Lower lobe of right lung (tissue), 2 donors: ENCODE data around the gene WDR36. TPM values are rescaled to one million over a fixed set of nuclear protein-coding genes. Genes with fewer than 3 reads are reported as not detected.

Experiments
- ATAC-seq, 2 donors: fragments of 200-7000 bp; cut with Tn5 transposase; one replicate each; pipeline ENCODE4 v1.9.1; 2020 to 2022; ENCODE audit warnings: mild to moderate bottlenecking in 2 of 2, moderate library complexity in 2 of 2
- DNase-seq: peaks from one replicate; pipeline ENCODE4 v3.0.0-alpha.2; 2020
- H3K27ac ChIP-seq: fragments of 200-600 bp; one replicate; pipeline ENCODE4 v1.8.0; 2022
- H3K27me3 ChIP-seq: fragments of 200-600 bp; one replicate; pipeline ENCODE4 v1.8.0; 2022; ENCODE audit warnings: low read depth
- H3K36me3 ChIP-seq: fragments of 200-600 bp; one replicate; pipeline ENCODE4 v1.8.0; 2022; ENCODE audit warnings: mild to moderate bottlenecking
- H3K4me1 ChIP-seq: fragments of 200-600 bp; one replicate; pipeline ENCODE4 v1.8.0; 2022
- H3K4me3 ChIP-seq: fragments of 200-600 bp; one replicate; pipeline ENCODE4 v1.8.0; 2022; ENCODE audit warnings: mild to moderate bottlenecking
- H3K9me3 ChIP-seq: fragments of 200-600 bp; one replicate; pipeline ENCODE4 v1.8.0; 2022
- intact Hi-C: fragments of 100-400 bp; cut with DNase I; formaldehyde crosslinking; loops from one replicate; pipeline ENCODE4 v1.11.0; 2022
- total RNA-seq: library from RNA; stranded (reverse); fragmentation: NEBNext Ultra II Directional; extraction: Animal tissue kit (Norgen Biotek cat#: 25700); gene quantifications from one replicate; pipeline ENCODE4 v1.2.1, GENCODE V29; 2021
- TF ChIP-seq, protein P1 (sequence below): fragments of 200-600 bp; IDR thresholded peaks from one replicate; pipeline ENCODE4 v1.8.0; 2022; ENCODE audit warnings: antibody characterized with exemption, mild to moderate bottlenecking
- donor health status: DM: no; HTN: yes; CAD: no; lungs with severe emphysema.

The WDR36 gene
- total RNA-seq, 1 donor from 2014 or later: 27.7 TPM

DNA sequence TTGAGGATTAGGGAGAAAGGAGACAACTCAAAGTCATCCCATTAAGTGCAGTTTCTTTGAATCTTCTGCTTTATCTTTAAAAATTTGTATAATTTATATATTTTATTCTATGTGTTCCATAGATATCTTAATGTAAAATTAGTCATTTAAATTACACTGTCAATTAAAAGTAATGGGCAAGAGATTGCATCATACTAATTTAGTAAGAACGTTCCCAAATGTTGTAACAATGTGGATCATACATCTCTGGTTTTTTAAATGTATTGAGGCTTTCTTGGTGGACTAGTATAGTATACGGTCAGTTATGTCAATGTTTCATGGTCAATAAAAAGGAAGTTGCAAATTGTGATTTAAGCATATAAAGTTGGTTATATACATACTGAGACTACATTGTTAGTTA, 14.5 kb upstream of the WDR36 start:
- no peaks in the 10 kb centered on the region for H3K27me3 ChIP-seq
- no peaks in the 10 kb centered on the region for H3K9me3 ChIP-seq
- TF ChIP-seq, protein P1, sequence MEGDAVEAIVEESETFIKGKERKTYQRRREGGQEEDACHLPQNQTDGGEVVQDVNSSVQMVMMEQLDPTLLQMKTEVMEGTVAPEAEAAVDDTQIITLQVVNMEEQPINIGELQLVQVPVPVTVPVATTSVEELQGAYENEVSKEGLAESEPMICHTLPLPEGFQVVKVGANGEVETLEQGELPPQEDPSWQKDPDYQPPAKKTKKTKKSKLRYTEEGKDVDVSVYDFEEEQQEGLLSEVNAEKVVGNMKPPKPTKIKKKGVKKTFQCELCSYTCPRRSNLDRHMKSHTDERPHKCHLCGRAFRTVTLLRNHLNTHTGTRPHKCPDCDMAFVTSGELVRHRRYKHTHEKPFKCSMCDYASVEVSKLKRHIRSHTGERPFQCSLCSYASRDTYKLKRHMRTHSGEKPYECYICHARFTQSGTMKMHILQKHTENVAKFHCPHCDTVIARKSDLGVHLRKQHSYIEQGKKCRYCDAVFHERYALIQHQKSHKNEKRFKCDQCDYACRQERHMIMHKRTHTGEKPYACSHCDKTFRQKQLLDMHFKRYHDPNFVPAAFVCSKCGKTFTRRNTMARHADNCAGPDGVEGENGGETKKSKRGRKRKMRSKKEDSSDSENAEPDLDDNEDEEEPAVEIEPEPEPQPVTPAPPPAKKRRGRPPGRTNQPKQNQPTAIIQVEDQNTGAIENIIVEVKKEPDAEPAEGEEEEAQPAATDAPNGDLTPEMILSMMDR: no peak
- no peaks in the 10 kb centered on the region for H3K36me3 ChIP-seq
- H3K4me1 ChIP-seq: peaks cover 16% of the 10 kb centered on the region
- H3K27ac ChIP-seq: no peak overlapping the region
- H3K4me3 ChIP-seq: no peak overlapping the region
- DNase-seq: no peak
- ATAC-seq: no peak
- intact Hi-C loops: no loop called here

DNA sequence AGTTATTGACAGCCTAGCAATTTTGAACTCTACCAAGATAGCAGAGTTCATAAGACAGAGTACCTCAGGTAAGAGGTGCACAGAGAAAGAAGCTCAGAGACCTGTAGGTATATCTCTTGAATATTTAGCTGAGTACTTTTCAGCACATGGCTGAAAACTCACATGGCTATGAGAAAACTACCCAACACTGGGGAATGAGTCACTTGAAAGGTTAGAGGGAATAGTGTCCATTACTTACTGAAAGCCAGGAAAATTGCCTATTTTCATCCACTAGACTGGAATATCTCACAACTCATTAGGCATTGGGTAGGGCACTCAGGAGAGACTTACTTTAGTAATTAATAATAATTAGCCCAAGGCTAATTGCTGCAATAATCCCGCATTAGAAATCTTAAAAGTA, 12.3 kb upstream of the WDR36 start:
- intact Hi-C loops: no loop called here
- Histone ChIP-seq H3K27ac (no peak overlapping the region), H3K9me3 (no peaks in the 10 kb centered on the region), H3K4me1 (peaks cover 8% of the 10 kb centered on the region), H3K4me3 (no peak overlapping the region), H3K27me3 (no peaks in the 10 kb centered on the region), H3K36me3 (no peaks in the 10 kb centered on the region)
- TF ChIP-seq, protein P1: no peak
- DNase-seq (no peak), ATAC-seq (no peak)

DNA sequence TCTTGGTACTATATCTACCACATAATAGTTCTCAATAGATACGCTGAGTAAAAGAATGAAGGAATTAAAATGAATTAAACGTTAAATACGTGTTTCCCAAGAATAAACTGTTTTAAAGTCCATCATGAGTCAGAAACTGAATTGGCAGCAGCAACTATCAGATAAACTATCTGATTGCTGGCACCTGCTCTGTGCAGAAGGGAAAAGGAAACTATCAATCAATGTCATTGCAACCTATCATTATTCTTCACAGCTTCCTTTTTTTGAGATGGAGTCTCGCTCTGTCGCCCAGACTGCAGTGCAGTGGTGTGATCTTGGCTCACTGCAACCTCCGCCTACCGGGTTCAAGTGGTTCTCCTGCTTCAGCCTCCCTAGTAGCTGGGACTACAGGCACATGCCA, 8.8 kb upstream of the WDR36 start:
- Histone ChIP-seq H3K27ac (no peak overlapping the region), H3K4me3 (no peak overlapping the region), H3K27me3 (no peaks in the 10 kb centered on the region), H3K4me1 (no peaks in the 10 kb centered on the region), H3K9me3 (no peaks in the 10 kb centered on the region), H3K36me3 (no peaks in the 10 kb centered on the region)
- no peak for ATAC-seq
- intact Hi-C loops: no loop called here
- TF ChIP-seq, protein P1: no peak
- no peak for DNase-seq

DNA sequence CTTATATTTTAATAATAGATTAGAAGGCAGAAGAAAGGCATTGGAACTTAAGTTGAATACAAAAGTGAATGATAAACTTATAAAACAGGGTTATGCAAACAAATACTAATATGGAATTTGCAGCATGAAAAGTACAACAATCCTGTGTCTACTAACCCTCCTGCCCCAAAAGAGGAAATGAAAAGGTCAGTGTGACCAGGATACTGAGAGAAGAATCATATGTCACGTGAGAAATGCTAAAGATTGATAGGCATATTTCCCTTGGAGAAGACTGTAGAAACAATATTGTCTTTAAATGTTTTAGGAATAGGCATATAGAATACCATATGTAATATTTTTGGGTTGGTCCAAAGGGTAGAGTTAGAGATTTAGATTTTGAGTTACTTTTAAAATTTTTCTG, 3.8 kb downstream of the WDR36 start:
- intact Hi-C loops: no loop called here
- peaks cover 58% of the 10 kb centered on the region for H3K36me3 ChIP-seq
- no peak overlapping the region for H3K4me3 ChIP-seq
- no peaks in the 10 kb centered on the region for H3K9me3 ChIP-seq
- H3K27ac ChIP-seq: no peak overlapping the region
- ATAC-seq (no peak), DNase-seq (no peak)
- H3K27me3 ChIP-seq: no peaks in the 10 kb centered on the region
- H3K4me1 ChIP-seq: peaks cover 20% of the 10 kb centered on the region
- TF ChIP-seq, protein P1: no peak

DNA sequence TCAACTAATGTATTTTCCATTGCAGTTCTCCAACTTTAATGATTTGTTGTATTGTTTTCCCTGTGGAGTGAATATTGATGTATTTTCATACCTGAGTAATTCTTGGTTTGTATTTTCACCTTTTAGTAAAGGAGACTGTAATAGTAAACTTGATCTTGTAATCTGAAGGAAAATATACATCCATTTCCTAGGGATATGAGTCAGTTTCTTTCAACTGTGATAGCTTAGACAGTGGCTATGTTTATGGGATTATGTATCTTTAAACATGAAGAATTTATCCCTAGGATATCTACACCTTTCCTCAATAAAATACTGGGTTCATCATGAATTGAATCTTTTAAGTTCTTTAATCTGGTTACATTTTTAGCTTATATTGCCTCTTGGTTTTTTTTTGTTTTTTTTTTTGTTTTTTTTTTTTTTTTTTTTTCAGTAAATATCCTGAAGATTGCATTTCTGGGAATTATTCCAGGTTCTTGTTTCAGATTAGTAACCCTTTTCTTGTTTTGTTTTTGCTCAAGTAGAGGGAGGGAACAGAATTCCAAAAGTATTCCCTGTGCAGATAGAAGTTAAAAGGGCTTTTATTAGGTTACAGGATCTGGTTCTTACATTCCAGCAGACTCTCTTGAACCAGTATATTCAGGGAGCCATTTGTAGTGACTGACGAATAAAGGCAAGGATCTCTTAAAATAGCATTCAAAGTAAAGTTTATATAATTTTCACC, 7.1 kb downstream of the WDR36 start:
- TF ChIP-seq, protein P1: no peak
- intact Hi-C loops: no loop called here
- ATAC-seq: no peak
- Histone ChIP-seq H3K4me1 (peaks cover 5% of the 10 kb centered on the region), H3K9me3 (no peaks in the 10 kb centered on the region), H3K27ac (no peak overlapping the region), H3K4me3 (no peak overlapping the region), H3K27me3 (no peaks in the 10 kb centered on the region), H3K36me3 (peaks cover 90% of the 10 kb centered on the region)
- no peak for DNase-seq
